ENCODE data around the gene LCP1.

- no peak for TF ChIP-seq POLR2A (IDR thresholded peaks at IDR 0.05)
- TF ChIP-seq CTCF (IDR thresholded peaks at IDR 0.05), result no peak
These were observed 15.8 kb downstream of the LCP1 start for GRCh38 chr13:46166224-46166584.
